HG03103 (cell line): ENCODE results near the gene RPS16.

Source experiments
- ATAC-seq: cut with Tn5 transposase; IDR thresholded peaks from one replicate; pipeline ENCODE4 v1.9.1; 2021; ENCODE audit warnings: low read depth; ENCODE audit not compliant: unreplicated experiment

RPS16 gene

DNA sequence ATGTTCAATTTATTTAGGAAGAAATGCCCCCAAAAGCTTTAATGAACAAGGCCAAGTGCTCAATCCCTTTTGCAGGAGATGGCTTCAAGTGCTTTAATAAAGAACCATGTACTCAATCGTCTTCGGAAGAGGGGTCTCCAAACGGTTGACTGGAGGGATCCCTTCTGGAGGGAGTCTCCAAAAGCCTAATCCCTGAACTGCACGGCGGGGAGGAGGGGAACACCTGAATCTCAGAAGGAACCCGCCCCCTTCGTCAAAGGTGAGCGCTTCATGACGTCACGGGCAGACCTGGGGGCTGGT lies 45.3 kb downstream of the RPS16 start:
- ATAC-seq = no peak

GRCh38 chr19:39389631-39390414 lies 45.9 kb downstream of the RPS16 start:
- no peak for ATAC-seq

DNA sequence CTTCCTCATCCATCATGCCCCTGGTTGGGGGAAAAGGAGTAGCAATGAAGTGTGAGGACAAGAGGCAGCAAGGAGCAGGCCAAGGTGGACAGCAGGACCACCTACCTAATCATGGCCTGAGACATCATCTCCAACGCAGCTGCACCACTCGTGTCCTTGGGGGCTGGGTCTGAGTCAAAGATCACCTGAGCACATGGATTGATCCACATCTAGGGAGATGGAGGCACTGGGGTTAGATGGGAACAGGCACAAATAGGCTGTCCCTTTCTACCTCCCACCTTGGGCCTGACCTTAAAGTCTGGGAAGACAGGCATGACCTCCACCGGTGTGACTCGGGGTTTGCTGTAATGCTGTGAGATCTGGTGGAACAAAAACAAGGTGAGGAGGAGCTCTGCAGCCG lies 47.1 kb downstream of the RPS16 start:
- ATAC-seq = no peak

DNA sequence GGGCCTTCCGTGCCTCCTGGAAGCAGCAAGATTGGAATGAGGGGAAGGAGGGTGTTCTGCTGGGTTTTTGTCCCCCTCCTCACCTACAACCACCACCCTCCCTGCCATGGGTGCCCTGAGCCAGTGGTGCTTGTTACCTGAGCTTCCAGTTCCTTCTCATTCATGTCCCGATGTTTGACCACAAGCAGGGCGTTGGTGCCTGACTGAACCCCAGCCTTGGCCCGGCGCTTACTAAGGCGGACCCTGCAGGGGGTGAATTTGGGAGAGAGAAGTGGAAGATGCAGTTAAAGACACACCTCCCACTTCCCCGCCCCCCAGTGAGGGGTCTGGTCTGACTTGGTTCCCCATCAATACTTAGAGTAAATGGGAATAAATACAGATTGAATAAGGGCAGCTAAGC lies 49.2 kb downstream of the RPS16 start:
- ATAC-seq = no peak

- no peak for ATAC-seq
Measured at GRCh38 chr19:39385629-39386411, 49.9 kb downstream of the RPS16 start.

DNA sequence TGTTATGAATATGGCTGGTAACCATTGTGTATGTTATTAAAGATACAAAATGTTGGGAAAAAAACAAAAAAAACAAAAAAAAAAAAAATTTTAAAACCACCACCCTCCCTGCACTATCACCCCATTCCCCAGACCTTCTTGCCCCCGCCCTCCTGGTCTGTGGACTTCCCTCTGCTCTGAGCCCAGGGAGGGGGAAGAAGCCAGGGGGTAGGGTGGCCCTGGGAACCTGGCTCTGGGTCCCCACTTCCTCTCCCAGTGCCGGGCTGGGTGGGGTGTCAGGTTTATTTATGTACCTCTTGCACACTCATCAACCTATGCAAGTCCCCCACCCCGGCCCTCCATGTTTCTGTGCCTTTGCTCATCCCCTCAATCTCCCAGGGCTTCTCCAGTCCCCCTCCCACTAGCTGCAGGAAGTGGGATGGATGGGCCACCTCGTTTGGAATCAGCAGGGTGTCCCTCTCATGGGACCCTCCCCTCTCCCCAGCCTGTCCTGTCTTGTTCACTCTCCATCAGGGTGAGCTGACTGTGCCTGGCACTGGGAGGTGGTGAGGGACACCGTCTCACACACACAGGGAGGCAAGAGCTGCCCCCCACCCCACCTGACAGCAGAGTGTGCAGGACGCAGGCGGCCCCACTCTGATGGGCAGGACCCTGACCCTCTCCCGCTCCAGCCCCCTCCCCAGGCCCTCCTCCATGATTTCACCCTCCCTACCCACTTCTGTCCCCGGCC lies 50.7 kb downstream of the RPS16 start:
- no peak for ATAC-seq
